PC-9 (cell line): ENCODE measurements around the gene KRTDAP. TPM values are rescaled to one million over a fixed set of nuclear protein-coding genes. Genes with fewer than 3 reads are reported as not detected.

ENCODE experiments used
- BruUV-seq: library from RNA; stranded (reverse); fragments of 400-500 nt; replicated peaks from 2 replicates; lab custom pipeline; 2021; lab: Mats Ljungman, UMichigan
- CTCF ChIA-PET: fragments of 300-600 bp; sonication (Branson Sonifier 250); formaldehyde crosslinking; loops from one replicate; lab custom pipeline; 2022; ENCODE audit warnings: antibody characterized with exemption; lab: Charles Lee
- POLR2A ChIA-PET: fragments of 300-600 bp; sonication (Branson Sonifier 250); formaldehyde crosslinking; loops from one replicate; lab custom pipeline; 2022; ENCODE audit warnings: antibody characterized with exemption; ENCODE audit not compliant: unreplicated experiment; lab: Charles Lee
- DNase-seq, 2 experiments: peaks; one replicate each; pipeline versions ENCODE4 v3.0.0 to v3.0.0-alpha.2; 2015 to 2022; ENCODE audit warnings: mixed read lengths in 1 of 2
- H2AFZ ChIP-seq: fragments of 200-600 bp; sonication (generic); 2 replicates; pipeline ENCODE4 v1.8.1; 2017; ENCODE audit warnings: antibody characterized with exemption
- H3F3A ChIP-seq: fragments of 200-600 bp; sonication (generic); 2 replicates; pipeline ENCODE4 v1.8.1; 2017; ENCODE audit warnings: antibody characterized with exemption, mild to moderate bottlenecking, low read depth; ENCODE audit not compliant: insufficient read depth
- H3K27ac ChIP-seq: fragments of 200-600 bp; sonication (generic); 2 replicates; pipeline ENCODE4 v1.6.1; 2016; ENCODE audit warnings: mixed run types
- H3K27me3 ChIP-seq: fragments of 200-600 bp; sonication (generic); 2 replicates; pipeline ENCODE4 v1.6.1; 2016; ENCODE audit warnings: low read depth, mixed run types; ENCODE audit not compliant: insufficient read depth
- H3K36me3 ChIP-seq: fragments of 200-600 bp; sonication (generic); 2 replicates; pipeline ENCODE4 v1.6.1; 2016; ENCODE audit warnings: low read depth, mixed run types
- H3K4me1 ChIP-seq: fragments of 200-600 bp; sonication (generic); replicated peaks from 2 replicates; pipeline ENCODE4 v1.6.1; 2016; ENCODE audit warnings: mixed run types; ENCODE audit not compliant: insufficient read depth
- H3K4me2 ChIP-seq: fragments of 200-600 bp; sonication (generic); 2 replicates; pipeline ENCODE4 v1.6.1; 2017; ENCODE audit warnings: mixed run types
- H3K4me3 ChIP-seq: fragments of 200-600 bp; sonication (generic); 2 replicates; pipeline ENCODE4 v1.6.1; 2016; ENCODE audit warnings: mixed run types
- H3K79me2 ChIP-seq: fragments of 200-600 bp; sonication (generic); 2 replicates; pipeline ENCODE4 v1.6.1; 2017; ENCODE audit warnings: low read depth, mixed run types
- H3K9me2 ChIP-seq: fragments of 200-600 bp; sonication (generic); 2 replicates; pipeline ENCODE4 v1.8.1; 2017; ENCODE audit warnings: mild to moderate bottlenecking; ENCODE audit not compliant: insufficient read depth
- H3K9me3 ChIP-seq: fragments of 200-600 bp; sonication (generic); 2 replicates; pipeline ENCODE4 v1.8.1; 2016; ENCODE audit warnings: low read depth; ENCODE audit not compliant: insufficient read depth
- H4K20me1 ChIP-seq: fragments of 200-600 bp; sonication (generic); 2 replicates; pipeline ENCODE4 v1.8.1; 2017; ENCODE audit not compliant: insufficient read depth
- CTCF ChIP-seq: fragments of 200-600 bp; sonication (generic); conservative IDR thresholded peaks from 2 replicates; pipeline ENCODE4 v1.6.1; 2017; ENCODE audit warnings: mixed run types, antibody characterized with exemption, mild to moderate bottlenecking, moderate library complexity
- EZH2 ChIP-seq: fragments of 200-600 bp; sonication (generic); IDR thresholded peaks from 2 replicates; pipeline ENCODE4 v1.8.0; 2017; ENCODE audit warnings: antibody characterized with exemption, low read depth
- intact Hi-C: fragments of 100-400 bp; cut with micrococcal nuclease; formaldehyde crosslinking; loops from one replicate; pipeline ENCODE4 v1.10.0; 2022; ENCODE audit not compliant: unreplicated experiment
- total RNA-seq: library from RNA; stranded (reverse); gene quantifications from 2 replicates; pipeline ENCODE4 v1.2.3, GENCODE V29; 2021

The KRTDAP gene
- total RNA-seq, 1 experiment from 2014 or later = not detected

- no peaks in the 10 kb centered on the region for H3K9me2 ChIP-seq
- DNase-seq = no peak
- H2AFZ ChIP-seq = no peak overlapping the region
- intact Hi-C loops = no loop called here
- peaks cover under 1% of the 10 kb centered on the region; the same call in 1 of the 2 replicates for H4K20me1 ChIP-seq
- no peak overlapping the region for H3K27ac ChIP-seq
- TF ChIP-seq EZH2 = no peak
- TF ChIP-seq CTCF = no peak
- H3K79me2 ChIP-seq = peaks cover 5% of the 10 kb centered on the region; the same call in 1 of the 2 replicates
- no TSS peak for BruUV-seq
- no peak overlapping the region for H3K4me3 ChIP-seq
- ChIA-PET POLR2A (no interaction called here), CTCF (no interaction called here)
- no peak overlapping the region for H3K4me2 ChIP-seq
- H3F3A ChIP-seq = no peaks in the 10 kb centered on the region; the same call in 1 of the 2 replicates
- H3K9me3 ChIP-seq = no peaks in the 10 kb centered on the region
- no peaks in the 10 kb centered on the region for H3K4me1 ChIP-seq
- H3K36me3 ChIP-seq = peaks cover 8% of the 10 kb centered on the region; the same call in 1 of the 2 replicates
- no peaks in the 10 kb centered on the region for H3K27me3 ChIP-seq
These were observed 12.5 kb upstream of the KRTDAP start for GRCh38 chr19:35502751-35503150.

- POLR2A ChIA-PET = no interaction called here
- intact Hi-C loops = no loop called here
- no TSS peak for BruUV-seq
- Histone ChIP-seq H3K79me2 (no peaks in the 10 kb centered on the region), H3K27ac (no peak overlapping the region), H3K9me2 (no peaks in the 10 kb centered on the region), H3F3A (peaks cover 3% of the 10 kb centered on the region; the same call in 1 of the 2 replicates), H3K9me3 (no peaks in the 10 kb centered on the region), H2AFZ (no peak overlapping the region), H3K4me3 (no peak overlapping the region), H3K36me3 (peaks cover 8% of the 10 kb centered on the region; the same call in 1 of the 2 replicates), H4K20me1 (no peaks in the 10 kb centered on the region; the same call in 1 of the 2 replicates), H3K27me3 (no peaks in the 10 kb centered on the region), H3K4me2 (no peak overlapping the region), H3K4me1 (no peaks in the 10 kb centered on the region)
- CTCF ChIA-PET = no interaction called here
- TF ChIP-seq EZH2 = no peak
- no peak for TF ChIP-seq CTCF
- DNase-seq = no peak
These were observed 11.4 kb upstream of the KRTDAP start for GRCh38 chr19:35501684-35502083.

- no peak for DNase-seq
- no peaks in the 10 kb centered on the region; the same call in 1 of the 2 replicates for H4K20me1 ChIP-seq
- H3K27ac ChIP-seq = no peak overlapping the region
- intact Hi-C loops = no loop called here
- H3K4me3 ChIP-seq = no peak overlapping the region
- no TSS peak for BruUV-seq
- CTCF ChIA-PET = no interaction called here
- no peak for TF ChIP-seq EZH2
- TF ChIP-seq CTCF = no peak
- no peaks in the 10 kb centered on the region for H3K79me2 ChIP-seq
- H3F3A ChIP-seq = peaks cover 6% of the 10 kb centered on the region; the same call in 1 of the 2 replicates
- peaks cover 6% of the 10 kb centered on the region; the same call in 1 of the 2 replicates for H3K36me3 ChIP-seq
- POLR2A ChIA-PET = no interaction called here
- no peak overlapping the region for H3K4me2 ChIP-seq
- no peaks in the 10 kb centered on the region for H3K9me3 ChIP-seq
- H3K27me3 ChIP-seq = no peaks in the 10 kb centered on the region
- no peaks in the 10 kb centered on the region for H3K4me1 ChIP-seq
- no peak overlapping the region for H2AFZ ChIP-seq
- no peaks in the 10 kb centered on the region for H3K9me2 ChIP-seq
These were observed 10.3 kb upstream of the KRTDAP start for GRCh38 chr19:35500611-35501010.
